Gastrocnemius medialis (tissue), 4 donors: Measurements from ENCODE around the gene CHRNE. TPM values are rescaled to one million over a fixed set of nuclear protein-coding genes. Genes with fewer than 3 reads are reported as not detected.
A peak's percentile ranks its signal among the peaks of the same experiment; 100 is the strongest.

Experiments
- ATAC-seq, 2 donors: fragments of 150-250 bp; one replicate each; pipeline ENCODE4 v1.9.1; 2016
- DNase-seq, 2 donors: peaks; one replicate each; pipeline ENCODE4 v3.0.0-alpha.2; 2019
- H3K27ac ChIP-seq, 4 donors: fragments of 200-600 bp; sonication (generic); 1 replicate in 1 of 4; 2 replicates in 3 of 4; pipeline ENCODE4 v1.5.1; 2016 to 2018; ENCODE audit warnings: mild to moderate bottlenecking in 2 of 4, moderate library complexity in 1 of 4
- H3K27me3 ChIP-seq, 3 donors: fragments of 200-600 bp; sonication (generic) in 2 of 3; 1 replicate in 1 of 3; 2 replicates in 2 of 3; pipeline versions ENCODE4 v1.5.1 to v1.6.0; 2016 to 2019; ENCODE audit warnings: mild to moderate bottlenecking in 1 of 3, moderate library complexity in 1 of 3
- H3K36me3 ChIP-seq, 2 donors: fragments of 200-600 bp; sonication (generic) in 1 of 2; one replicate each; pipeline ENCODE4 v1.5.1; 2017 to 2018
- H3K4me1 ChIP-seq, 2 donors: fragments of 200-600 bp; sonication (generic) in 1 of 2; one replicate each; pipeline ENCODE4 v1.5.1; 2016 to 2017; ENCODE audit warnings: mild to moderate bottlenecking in 2 of 2
- H3K4me3 ChIP-seq, 4 donors: fragments of 200-600 bp; sonication (generic) in 3 of 4; 1 replicate in 1 of 4; 2 replicates in 3 of 4; pipeline ENCODE4 v1.5.1; 2016 to 2019; ENCODE audit warnings: mild to moderate bottlenecking in 2 of 4
- H3K9me3 ChIP-seq, 3 donors: fragments of 200-600 bp; sonication (generic) in 2 of 3; 1 replicate in 1 of 3; 2 replicates in 2 of 3; pipeline ENCODE4 v1.5.1; 2016 to 2019
- CTCF ChIP-seq, 5 experiments: fragments of 450-650 bp in 3 of 5; fragments of 200-600 bp in 2 of 5; sonication (generic) in 2 of 5; IDR thresholded peaks in 4 of 5; conservative IDR thresholded peaks in 1 of 5; 1 replicate in 4 of 5; 2 replicates in 1 of 5; pipeline ENCODE4 v1.5.1; 2016 to 2019; ENCODE audit warnings: antibody characterized with exemption in 5 of 5, mild to moderate bottlenecking in 3 of 5, moderate library complexity in 3 of 5
- POLR2A ChIP-seq, 2 donors: fragments of 450-650 bp; IDR thresholded peaks; one replicate each; pipeline ENCODE4 v1.6.1; 2017; ENCODE audit warnings: antibody characterized with exemption in 2 of 2, mild to moderate bottlenecking in 2 of 2, moderate library complexity in 2 of 2
- in situ Hi-C, 4 donors: fragments of 200-750 bp; cut with MboI; loops; one replicate each; pipeline versions ENCODE4 v1.15.0 to v1.8.0; 2017; ENCODE audit warnings: low sequenced_read_pairs in 4 of 4
- intact Hi-C: fragments of 100-400 bp; cut with DNase I; formaldehyde crosslinking; loops from one replicate; pipeline ENCODE4 v1.15.1; 2023; ENCODE audit warnings: low total_unique reads
- total RNA-seq, 4 donors: library from RNA; depleted of rRNA; stranded (reverse); fragments of >200 nt; gene quantifications; one replicate each; pipeline versions ENCODE4 v1.1.0 to v1.2.3, GENCODE V29; 2016

The CHRNE gene
- total RNA-seq, 4 donors from 2014 or later = 0.33 to 1.9 (median 0.52) TPM; not detected in 1

GRCh38 chr17:4941319-4941610 lies 38.4 kb upstream of the CHRNE start:
- no peaks in the 10 kb centered on the region for H3K9me3 ChIP-seq
- H3K4me1 ChIP-seq = peaks cover 53 to 55% of the 10 kb centered on the region in 2 donors
- in situ Hi-C loops (no loop called here), intact Hi-C loops (loop anchor here (2.0 kb wide), 3 partner anchors 26 to 60 kb away; partner anchors contain the start of genes CAMTA2 and SPAG7)
- peak overlapping the region; percentile 94 to 97 (median 94) for H3K27ac ChIP-seq
- peaks cover 0 to 51% of the 10 kb centered on the region in 2 donors for H3K36me3 ChIP-seq
- DNase-seq (no peak), ATAC-seq (no peak)
- peak overlapping the region; percentile 91 to 98 (median 92) for H3K4me3 ChIP-seq
- no peaks in the 10 kb centered on the region for H3K27me3 ChIP-seq
- TF ChIP-seq POLR2A (IDR thresholded peaks at IDR 0.05) = no peak
- TF ChIP-seq CTCF (IDR thresholded peaks at IDR 0.05 in 4 of 5, conservative IDR thresholded peaks at IDR 0.05 in 1 of 5) = no peak

- Histone ChIP-seq H3K36me3 (peaks cover 0 to 48% of the 10 kb centered on the region in 2 donors), H3K9me3 (no peaks in the 10 kb centered on the region), H3K27me3 (no peaks in the 10 kb centered on the region), H3K27ac (peak overlapping the region; percentile 94 to 97 (median 94)), H3K4me1 (peaks cover 50 to 55% of the 10 kb centered on the region in 2 donors), H3K4me3 (peak overlapping the region; percentile 91 to 98 (median 92))
- in situ Hi-C loops (no loop called here), intact Hi-C loops (loop anchor here (2.0 kb wide), 3 partner anchors 26 to 60 kb away; partner anchors contain the start of genes CAMTA2 and SPAG7)
- TF ChIP-seq POLR2A (IDR thresholded peaks at IDR 0.05) (no peak), CTCF (IDR thresholded peaks at IDR 0.05 in 4 of 5, conservative IDR thresholded peaks at IDR 0.05 in 1 of 5) (no peak)
- DNase-seq (peak; percentile 82 to 90), ATAC-seq (peak in 1 of 2 donors; percentile 78)
Observed at GRCh38 chr17:4940555-4941318, 37.8 kb upstream of the CHRNE start.

GRCh38 chr17:4939796-4940554 lies 37.1 kb upstream of the CHRNE start, which contains the start of the genes RNF167 and SLC25A11:
Gene RNF167 (plus strand): TSS chr17:4940268. CDS start chr17:4940910, 642 bp downstream.
Gene SLC25A11 (minus strand): TSS chr17:4940046. CDS start chr17:4939910, 136 bp downstream.
- Histone ChIP-seq H3K4me3 (peak within 1 kb of the TSS; percentile 91 to 98 (median 92)), H3K9me3 (no peaks in the 10 kb centered on the region), H3K27ac (peak within 1 kb of the TSS; percentile 94 to 97 (median 94)), H3K27me3 (no peaks in the 10 kb centered on the region), H3K36me3 (peaks cover 0 to 47% of the 10 kb centered on the region in 2 donors), H3K4me1 (peaks cover 43 to 47% of the 10 kb centered on the region in 2 donors)
- TF ChIP-seq CTCF (IDR thresholded peaks at IDR 0.05 in 4 of 5, conservative IDR thresholded peaks at IDR 0.05 in 1 of 5) = peak in 1 of 5 experiments; percentile 30
- peak; percentile 83 to 89 for TF ChIP-seq POLR2A (IDR thresholded peaks at IDR 0.05)
- ATAC-seq (peak; percentile 87 to 90), DNase-seq (peak; percentile 94 to 98)
- in situ Hi-C loops = loop anchor here in 1 of 4 donors (5.0 kb wide), 1 partner anchor 42 kb away; no protein-coding TSS in a partner anchor
- intact Hi-C loops = loop anchor here (2.0 kb wide), 4 partner anchors 27 to 61 kb away; partner anchors contain the start of genes CAMTA2 and SPAG7

- in situ Hi-C loops = loop anchor here in 1 of 4 donors (5.0 kb wide), 1 partner anchor 43 kb away; no protein-coding TSS in a partner anchor
- peaks cover 0 to 42% of the 10 kb centered on the region in 2 donors for H3K36me3 ChIP-seq
- ATAC-seq = peak in 1 of 2 donors; percentile 1
Observed at GRCh38 chr17:4939546-4939795, 36.6 kb upstream of the CHRNE start.

More at GRCh38 chr17:4939546-4939795, 36.6 kb upstream of the CHRNE start:
- intact Hi-C loops = loop anchor here (2.0 kb wide), 1 partner anchor 31 kb away; no protein-coding TSS in a partner anchor
- peak overlapping the region; percentile 94 to 97 (median 94) for H3K27ac ChIP-seq
- no peaks in the 10 kb centered on the region for H3K9me3 ChIP-seq
- TF ChIP-seq CTCF (IDR thresholded peaks at IDR 0.05 in 4 of 5, conservative IDR thresholded peaks at IDR 0.05 in 1 of 5) (no peak), POLR2A (IDR thresholded peaks at IDR 0.05) (no peak)
- DNase-seq = no peak
- peaks cover 40 to 45% of the 10 kb centered on the region in 2 donors for H3K4me1 ChIP-seq
- H3K27me3 ChIP-seq = no peaks in the 10 kb centered on the region
- peak overlapping the region; percentile 91 to 98 (median 92) for H3K4me3 ChIP-seq
